Calu3 (cell line): ENCODE results near the gene SMIM17. TPM values are rescaled to one million over a fixed set of nuclear protein-coding genes. Genes with fewer than 3 reads are reported as not detected.

Source experiments
- BruUV-seq: library from RNA; stranded (reverse); fragments of 400-500 nt; replicated peaks from 2 replicates; lab custom pipeline; 2021; lab: Mats Ljungman, UMichigan
- CTCF ChIA-PET: fragments of 300-600 bp; sonication (Branson Sonifier 250); formaldehyde crosslinking; loops from one replicate; lab custom pipeline; 2022; ENCODE audit warnings: antibody characterized with exemption; lab: Charles Lee
- DNase-seq: peaks from one replicate; pipeline ENCODE4 v3.0.0; 2022
- H3K27ac Mint-ChIP-seq: one replicate; pipeline ENCODE4 v1.8.0; 2022; ENCODE audit warnings: mixed read lengths; ENCODE audit not compliant: unreplicated experiment
- H3K27me3 Mint-ChIP-seq: one replicate; pipeline ENCODE4 v1.8.0; 2022; ENCODE audit warnings: mixed read lengths; ENCODE audit not compliant: unreplicated experiment
- H3K36me3 Mint-ChIP-seq: one replicate; pipeline ENCODE4 v1.8.0; 2022; ENCODE audit warnings: mild to moderate bottlenecking, moderate library complexity, mixed read lengths; ENCODE audit not compliant: insufficient read depth, unreplicated experiment
- H3K4me1 Mint-ChIP-seq: one replicate; pipeline ENCODE4 v1.8.0; 2022; ENCODE audit warnings: mild to moderate bottlenecking, low read depth, mixed read lengths; ENCODE audit not compliant: unreplicated experiment
- H3K4me3 Mint-ChIP-seq: one replicate; pipeline ENCODE4 v1.8.0; 2022; ENCODE audit warnings: mild to moderate bottlenecking, low read depth, moderate library complexity, mixed read lengths; ENCODE audit not compliant: unreplicated experiment
- H3K9me3 Mint-ChIP-seq: one replicate; pipeline ENCODE4 v1.8.0; 2022; ENCODE audit warnings: low read depth, mixed read lengths; ENCODE audit not compliant: unreplicated experiment
- intact Hi-C: fragments of 100-400 bp; cut with micrococcal nuclease; formaldehyde crosslinking; loops from one replicate; pipeline ENCODE4 v1.10.0; 2022; ENCODE audit not compliant: unreplicated experiment
- total RNA-seq: library from RNA; stranded (reverse); gene quantifications from 2 replicates; pipeline ENCODE4 v1.2.3, GENCODE V29; 2022
- TF ChIP-seq, protein P1 (sequence below): fragments of 200-600 bp; IDR thresholded peaks from one replicate; pipeline ENCODE4 v1.8.0; 2022; ENCODE audit warnings: antibody characterized with exemption; ENCODE audit not compliant: unreplicated experiment

Gene SMIM17
- total RNA-seq, 1 experiment from 2014 or later, result not detected

DNA sequence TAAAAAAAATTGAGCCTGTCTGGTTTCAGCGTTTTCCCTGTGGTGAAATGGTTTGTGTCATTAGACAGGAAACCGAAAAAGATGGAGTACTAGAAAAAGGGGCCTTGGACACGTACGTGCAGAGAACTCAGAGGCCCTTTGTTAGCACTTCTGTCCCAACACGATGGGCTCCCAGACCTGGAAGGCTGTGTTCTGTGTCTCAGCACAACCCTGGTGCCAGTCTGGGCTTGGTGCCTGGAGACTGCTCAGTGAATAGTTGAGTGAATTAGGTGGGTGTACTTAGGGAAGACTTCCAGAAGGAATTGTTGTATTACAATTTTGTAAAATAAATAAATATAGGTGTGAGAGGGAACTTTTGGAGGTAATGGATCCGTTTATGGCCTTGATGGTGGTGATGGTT, 39.1 kb upstream of the SMIM17 start:
- DNase-seq, result no peak
- no TSS peak for BruUV-seq
- no peaks in the 10 kb centered on the region for H3K27me3 Mint-ChIP-seq
- H3K9me3 Mint-ChIP-seq, result peaks cover 35% of the 10 kb centered on the region
- TF ChIP-seq, protein P1, sequence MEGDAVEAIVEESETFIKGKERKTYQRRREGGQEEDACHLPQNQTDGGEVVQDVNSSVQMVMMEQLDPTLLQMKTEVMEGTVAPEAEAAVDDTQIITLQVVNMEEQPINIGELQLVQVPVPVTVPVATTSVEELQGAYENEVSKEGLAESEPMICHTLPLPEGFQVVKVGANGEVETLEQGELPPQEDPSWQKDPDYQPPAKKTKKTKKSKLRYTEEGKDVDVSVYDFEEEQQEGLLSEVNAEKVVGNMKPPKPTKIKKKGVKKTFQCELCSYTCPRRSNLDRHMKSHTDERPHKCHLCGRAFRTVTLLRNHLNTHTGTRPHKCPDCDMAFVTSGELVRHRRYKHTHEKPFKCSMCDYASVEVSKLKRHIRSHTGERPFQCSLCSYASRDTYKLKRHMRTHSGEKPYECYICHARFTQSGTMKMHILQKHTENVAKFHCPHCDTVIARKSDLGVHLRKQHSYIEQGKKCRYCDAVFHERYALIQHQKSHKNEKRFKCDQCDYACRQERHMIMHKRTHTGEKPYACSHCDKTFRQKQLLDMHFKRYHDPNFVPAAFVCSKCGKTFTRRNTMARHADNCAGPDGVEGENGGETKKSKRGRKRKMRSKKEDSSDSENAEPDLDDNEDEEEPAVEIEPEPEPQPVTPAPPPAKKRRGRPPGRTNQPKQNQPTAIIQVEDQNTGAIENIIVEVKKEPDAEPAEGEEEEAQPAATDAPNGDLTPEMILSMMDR, result no peak
- H3K4me1 Mint-ChIP-seq, result no peaks in the 10 kb centered on the region
- intact Hi-C loops, result no loop called here
- no peak overlapping the region for H3K27ac Mint-ChIP-seq
- CTCF ChIA-PET, result no interaction called here
- no peaks in the 10 kb centered on the region for H3K36me3 Mint-ChIP-seq
- no peak overlapping the region for H3K4me3 Mint-ChIP-seq

DNA sequence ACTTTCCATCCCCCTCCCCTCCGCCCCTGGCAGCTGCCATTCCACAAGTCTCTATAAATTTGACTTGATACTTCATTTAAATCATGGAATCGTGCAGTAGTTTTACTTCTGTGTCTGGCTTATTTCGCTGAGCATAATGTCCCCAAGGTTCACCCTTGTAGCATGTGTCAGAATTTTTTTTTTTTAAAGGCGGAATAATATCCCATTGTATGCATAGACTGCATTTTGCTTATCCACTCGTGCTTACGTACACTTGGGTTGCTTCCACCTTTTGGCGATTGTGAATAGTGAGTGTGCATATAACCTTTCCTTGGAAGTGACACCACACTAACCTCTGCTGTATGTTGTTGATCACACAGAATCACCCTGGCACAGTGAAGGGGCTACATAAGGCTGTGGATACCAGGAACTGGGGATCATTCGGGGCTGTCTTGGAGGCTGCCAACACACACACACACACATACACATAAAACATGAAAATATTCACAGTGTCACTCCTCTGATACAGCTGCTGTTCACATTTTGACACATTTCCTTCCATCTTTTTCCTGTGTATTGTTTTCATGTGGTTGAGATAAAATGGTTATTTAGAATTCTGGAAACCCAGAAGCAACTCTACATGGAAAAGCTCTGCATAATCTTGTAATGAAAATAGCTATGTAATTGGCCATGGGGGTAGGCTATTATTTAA, 34.5 kb upstream of the SMIM17 start:
- CTCF ChIA-PET, result no interaction called here
- intact Hi-C loops, result no loop called here
- TF ChIP-seq, protein P1, result no peak
- peaks cover 38% of the 10 kb centered on the region for H3K9me3 Mint-ChIP-seq
- no peaks in the 10 kb centered on the region for H3K4me1 Mint-ChIP-seq
- BruUV-seq, result no TSS peak
- H3K36me3 Mint-ChIP-seq, result no peaks in the 10 kb centered on the region
- no peaks in the 10 kb centered on the region for H3K27me3 Mint-ChIP-seq
- DNase-seq, result no peak
- H3K27ac Mint-ChIP-seq, result no peak overlapping the region
- no peak overlapping the region for H3K4me3 Mint-ChIP-seq

DNA sequence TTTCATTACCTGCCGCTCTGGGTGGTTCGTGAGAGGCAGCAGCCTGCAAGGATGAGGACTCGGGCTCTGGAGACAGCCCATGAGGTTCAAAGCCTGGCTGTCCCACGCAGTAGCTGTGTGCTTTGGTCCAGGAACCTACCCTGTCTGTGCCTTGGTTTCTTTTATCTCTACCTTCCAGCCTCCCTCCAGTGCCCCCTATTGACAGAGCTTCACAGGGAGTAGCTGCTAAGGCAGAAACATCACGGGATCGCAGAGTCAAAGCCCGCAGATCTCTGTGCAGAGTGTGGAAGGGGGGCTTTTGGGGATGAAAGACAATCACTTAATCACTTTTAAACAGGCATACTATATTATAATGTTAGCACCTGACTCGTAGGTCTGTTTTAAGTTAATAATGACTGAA, 31.7 kb upstream of the SMIM17 start:
- DNase-seq, result no peak
- H3K4me1 Mint-ChIP-seq, result no peaks in the 10 kb centered on the region
- H3K27ac Mint-ChIP-seq, result no peak overlapping the region
- H3K9me3 Mint-ChIP-seq, result peaks cover 41% of the 10 kb centered on the region
- H3K36me3 Mint-ChIP-seq, result no peaks in the 10 kb centered on the region
- intact Hi-C loops, result no loop called here
- TF ChIP-seq, protein P1, result no peak
- CTCF ChIA-PET, result no interaction called here
- no peak overlapping the region for H3K4me3 Mint-ChIP-seq
- no TSS peak for BruUV-seq
- H3K27me3 Mint-ChIP-seq, result no peaks in the 10 kb centered on the region

DNA sequence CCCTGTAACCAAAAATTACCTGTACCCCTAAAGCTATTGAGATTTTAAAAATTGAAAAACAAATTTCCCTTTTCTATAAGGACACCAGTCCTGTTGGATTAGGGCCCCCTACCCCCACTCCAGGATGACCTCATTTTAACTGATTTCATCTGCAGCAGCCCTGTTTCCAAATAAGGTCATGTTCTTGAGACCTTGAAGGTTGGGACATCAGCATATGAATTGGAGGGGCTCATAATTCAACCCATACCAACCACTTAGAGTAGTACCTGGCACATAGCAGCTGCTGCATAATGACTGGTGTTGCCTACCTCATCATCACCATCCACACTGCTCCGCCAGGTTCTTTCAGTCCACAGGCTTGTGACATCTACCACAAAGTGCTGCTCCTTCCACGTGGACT, 30.2 kb upstream of the SMIM17 start:
- H3K36me3 Mint-ChIP-seq, result no peaks in the 10 kb centered on the region
- H3K4me1 Mint-ChIP-seq, result no peaks in the 10 kb centered on the region
- no peaks in the 10 kb centered on the region for H3K27me3 Mint-ChIP-seq
- TF ChIP-seq, protein P1, result no peak
- BruUV-seq, result no TSS peak
- H3K9me3 Mint-ChIP-seq, result peaks cover 45% of the 10 kb centered on the region
- no peak for DNase-seq
- no peak overlapping the region for H3K27ac Mint-ChIP-seq
- CTCF ChIA-PET, result no interaction called here
- intact Hi-C loops, result no loop called here
- no peak overlapping the region for H3K4me3 Mint-ChIP-seq
